ENCODE measurements around the gene RBM20. TPM values are rescaled to one million over a fixed set of nuclear protein-coding genes. Genes with fewer than 3 reads are reported as not detected.

The RBM20 gene
- total and polyA plus RNA-seq, 2 of the 13 experiments (the other 11 are each of a cell fraction or from before 2014, with no cell fraction given), result 0.02 to 0.22 TPM

GRCh38 chr10:110845756-110846620 lies 201.9 kb downstream of the RBM20 start (continued):
- TF ChIP-seq HMGXB4 (CRISPR knock-in tag; IDR thresholded peaks at IDR 0.05; ENCODE audit: borderline replicate concordance in 1 of 2, low read depth in 1 of 2), result 0 out of 4 replicates have a peak, but pooled peaks of 1 of the 2 experiments have one; percentile 26
- peak; percentile 45; the same call in 1 of the 2 replicates for TF ChIP-seq MED1 (CRISPR knock-in tag; IDR thresholded peaks at IDR 0.05)
- peak; percentile 68; the same call in 1 of the 2 replicates for TF ChIP-seq FOXO1 (CRISPR knock-in tag; IDR thresholded peaks at IDR 0.05)
- 0 out of 2 replicates have a peak, but pooled peaks have one; percentile 11 for TF ChIP-seq CEBPB (IDR thresholded peaks at IDR 0.05; ENCODE audit: borderline replicate concordance, low read depth, low read length)
- peak; percentile 82; the same call in 1 of the 2 replicates for TF ChIP-seq HDAC2 (CRISPR knock-in tag; IDR thresholded peaks at IDR 0.05)
- TF ChIP-seq FOSL2 (CRISPR knock-in tag; IDR thresholded peaks at IDR 0.05), result peak; percentile 31; the same call in 1 of the 2 replicates
- peak; percentile 20; the same call in 1 of the 2 replicates for TF ChIP-seq NR2F2 (IDR thresholded peaks at IDR 0.05; ENCODE audit: borderline replicate concordance, low read depth)
- peak; percentile 17; the same call in 1 of the 3 replicates for TF ChIP-seq MXI1 (IDR thresholded peaks at IDR 0.05; ENCODE audit: borderline replicate concordance, low read depth, low read length)
- peak; percentile 39; the same call in 1 of the 2 replicates for TF ChIP-seq ZFP91 (CRISPR knock-in tag; IDR thresholded peaks at IDR 0.05; ENCODE audit: borderline replicate concordance)
- peak; percentile 71; the same call in 1 of the 2 replicates for TF ChIP-seq SOX5 (CRISPR knock-in tag; IDR thresholded peaks at IDR 0.05; ENCODE audit: borderline replicate concordance)
- peak; percentile 59; the same call in 1 of the 2 replicates for TF ChIP-seq PHF21A (CRISPR knock-in tag; IDR thresholded peaks at IDR 0.05)
- no peak for TF ChIP-seq UBTF (CRISPR knock-in tag; IDR thresholded peaks at IDR 0.05)
- 0 out of 2 replicates have a peak, but pooled peaks have one; percentile 32 for TF ChIP-seq ZNF557 (CRISPR knock-in tag; IDR thresholded peaks at IDR 0.05)
- peak; percentile 61; the same call in 1 of the 2 replicates for TF ChIP-seq AHDC1 (CRISPR knock-in tag; IDR thresholded peaks at IDR 0.05; ENCODE audit: borderline replicate concordance)
- no peak for TF ChIP-seq WIZ (CRISPR knock-in tag; IDR thresholded peaks at IDR 0.05)
- 0 out of 2 replicates have a peak, but pooled peaks have one; percentile 28 for TF ChIP-seq DMAP1 (CRISPR knock-in tag; IDR thresholded peaks at IDR 0.05)
